Measurements from ENCODE around the gene PPP6R3. TPM values are rescaled to one million over a fixed set of nuclear protein-coding genes. Genes with fewer than 3 reads are reported as not detected.

Gene PPP6R3
- total and polyA plus RNA-seq, 10 of the 15 experiments (the other 5 are each of a cell fraction or from before 2014, with no cell fraction given), result 12.4 to 123 (median 74.1) TPM

GRCh38 chr11:68424101-68424632, 36.4 kb upstream of the PPP6R3 start:
- ChIA-PET POLR2A (no interaction called here), SMC1A (ENCODE audit: uncharacterized antibody, unreplicated experiment) (no interaction called here), CTCF (no interaction called here), RAD21 (ENCODE audit: unreplicated experiment) (no interaction called here)
- no peak overlapping the region for H3K4me3 ChIP-seq
- no peak overlapping the region for H3K9ac ChIP-seq (ENCODE audit: control insufficient read depth, insufficient read depth, low read length)
- H3K79me2 ChIP-seq (ENCODE audit: control insufficient read depth, insufficient read depth, low read length), result no peaks in the 10 kb centered on the region
- no peak overlapping the region for H3K27ac ChIP-seq (ENCODE audit: control insufficient read depth, insufficient read depth)
- H3K27me3 ChIP-seq (replicated peaks in 1 of 2; ENCODE audit: control insufficient read depth in 2 of 2, insufficient read depth in 2 of 2, low read length in 1 of 2), result no peaks in the 10 kb centered on the region
- H2AFZ ChIP-seq (ENCODE audit: control insufficient read depth, low read depth, low read length), result no peak overlapping the region
- intact Hi-C loops (cut with micrococcal nuclease; ENCODE audit: unreplicated experiment) (no loop called here), in situ Hi-C loops (cut with MboI) (no loop called here)
- no peak for FAIRE-seq
- H3K36me3 ChIP-seq (ENCODE audit: control insufficient read depth in 2 of 2, insufficient read depth in 2 of 2, low read length in 1 of 2), result peaks cover 10 to 24% of the 10 kb centered on the region in 2 experiments; a peak in 3 of 4 replicates
- H3K4me1 ChIP-seq (ENCODE audit: control insufficient read depth, insufficient read depth, low read length), result no peaks in the 10 kb centered on the region
- DNase-seq (ENCODE audit: low read depth, low spot score), result no peak
- no peaks in the 10 kb centered on the region for H4K20me1 ChIP-seq (ENCODE audit: control insufficient read depth, insufficient read depth)
- TF ChIP-seq CEBPZ (IDR thresholded peaks at IDR 0.05; ENCODE audit: low read depth, low read length), result no peak
- TF ChIP-seq POLR2AphosphoS2 (IDR thresholded peaks at IDR 0.05; ENCODE audit: low read depth, low read length), result no peak
- TF ChIP-seq HDGF (IDR thresholded peaks at IDR 0.05), result no peak
- TF ChIP-seq KLF5 (IDR thresholded peaks at IDR 0.05; ENCODE audit: partially characterized antibody), result no peak
- no peak for TF ChIP-seq BMI1 (IDR thresholded peaks at IDR 0.05; ENCODE audit: borderline replicate concordance)
- TF ChIP-seq RB1 (IDR thresholded peaks at IDR 0.05; ENCODE audit: borderline replicate concordance), result no peak
- no peak for TF ChIP-seq IKZF1 (conservative IDR thresholded peaks at IDR 0.05)
- no peak for TF ChIP-seq BCLAF1 (IDR thresholded peaks at IDR 0.05)
- TF ChIP-seq ZBTB33 (IDR thresholded peaks at IDR 0.05), result no peak
- TF ChIP-seq NFYA (IDR thresholded peaks at IDR 0.05; ENCODE audit: borderline replicate concordance, low read depth, low read length), result no peak
- TF ChIP-seq PAX8 (IDR thresholded peaks at IDR 0.05), result no peak
- TF ChIP-seq STAT3 (IDR thresholded peaks at IDR 0.05; ENCODE audit: low read depth, low read length), result no peak
- TF ChIP-seq EZH2 (IDR thresholded peaks at IDR 0.05; ENCODE audit: borderline replicate concordance, control insufficient read depth, low read depth, low read length), result no peak
- peaks cover 5% of the 10 kb centered on the region; the same call in 2 of the 3 replicates for H3K9me3 ChIP-seq (replicated peaks; ENCODE audit: control insufficient read depth, insufficient read depth, low read length)
- no peak for ATAC-seq
- no peak overlapping the region for H3K4me2 ChIP-seq (ENCODE audit: control insufficient read depth, insufficient read depth)
- WGBS (ENCODE audit: insufficient coverage, insufficient replicate concordance, low lambda C conversion rate, missing lambda C conversion rate), result 80% methylated on average over 19 of the region's 19 CpGs
- no TSS peak for BruUV-seq (replicated peaks)
